ENCODE measurements around the gene MRPS12.
A peak's percentile ranks its signal among the peaks of the same experiment; 100 is the strongest.
"Not testable (repeated sequence)": the region's sequence is repeated elsewhere in the genome, so short reads cannot be mapped to it uniquely, and the experiment has no call there.

MRPS12 gene

DNA sequence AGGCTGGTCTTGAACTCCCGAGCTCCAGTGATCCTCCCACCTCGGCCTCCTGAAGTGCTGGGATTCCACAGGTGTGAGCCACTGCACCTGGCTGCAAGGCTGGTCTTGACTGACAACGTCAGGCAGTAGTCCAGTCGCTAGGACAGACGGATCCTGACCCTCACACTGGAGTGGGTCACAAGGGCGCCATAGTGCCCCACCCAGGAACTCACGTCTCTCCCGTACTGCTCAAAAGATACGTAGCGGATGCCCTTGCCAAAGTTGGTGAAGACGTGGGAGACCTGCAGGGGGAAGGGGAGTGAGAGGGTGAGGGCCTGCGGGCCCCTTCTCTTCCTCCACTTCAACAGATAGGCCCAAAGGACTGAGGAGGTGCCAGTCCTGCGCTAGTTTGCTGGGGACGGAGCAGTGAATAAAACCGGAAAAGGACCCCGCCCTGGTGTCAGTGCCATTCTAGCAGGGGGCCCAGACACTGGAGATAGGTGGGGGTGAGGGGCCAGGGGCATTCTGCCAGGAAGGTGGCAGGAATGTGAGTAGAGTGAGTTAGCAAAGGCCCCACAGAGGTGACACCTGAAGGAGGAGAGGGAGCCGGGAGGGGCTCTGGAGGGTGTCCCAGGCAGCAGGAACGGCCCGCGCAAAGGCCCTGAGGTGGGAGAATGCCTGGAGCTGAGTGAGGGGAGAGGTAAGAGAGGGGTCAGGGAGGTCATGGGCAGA lies 11.9 kb downstream of the MRPS12 start:
- DNase-seq: no peak

DNA sequence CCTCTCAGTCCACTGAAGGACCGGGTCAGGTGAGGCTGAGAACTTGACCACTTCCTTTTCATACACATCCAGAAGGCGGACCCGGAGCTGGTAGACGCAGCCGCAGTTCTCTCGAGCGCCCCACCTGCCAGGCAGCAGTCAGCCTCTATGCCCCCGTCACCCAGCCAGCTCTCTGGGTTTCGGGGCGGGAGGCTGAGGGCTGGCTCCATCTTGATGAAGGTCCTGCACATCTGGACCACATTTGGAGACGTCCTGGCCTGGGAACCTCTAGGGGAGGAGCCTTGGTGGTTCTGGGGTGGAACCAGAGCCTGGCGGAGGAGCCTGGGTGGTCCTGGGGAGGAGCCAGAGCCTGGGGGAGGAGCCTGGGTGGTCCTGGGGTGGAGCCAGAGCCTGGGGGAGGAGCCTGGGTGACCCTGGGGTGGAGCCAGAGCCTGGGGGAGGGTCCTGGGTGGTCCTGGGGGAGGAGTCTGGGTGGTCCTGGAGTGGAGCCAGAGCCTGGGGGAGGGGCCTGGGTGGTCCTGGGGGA lies 14.3 kb downstream of the MRPS12 start:
- no peak for DNase-seq

DNA sequence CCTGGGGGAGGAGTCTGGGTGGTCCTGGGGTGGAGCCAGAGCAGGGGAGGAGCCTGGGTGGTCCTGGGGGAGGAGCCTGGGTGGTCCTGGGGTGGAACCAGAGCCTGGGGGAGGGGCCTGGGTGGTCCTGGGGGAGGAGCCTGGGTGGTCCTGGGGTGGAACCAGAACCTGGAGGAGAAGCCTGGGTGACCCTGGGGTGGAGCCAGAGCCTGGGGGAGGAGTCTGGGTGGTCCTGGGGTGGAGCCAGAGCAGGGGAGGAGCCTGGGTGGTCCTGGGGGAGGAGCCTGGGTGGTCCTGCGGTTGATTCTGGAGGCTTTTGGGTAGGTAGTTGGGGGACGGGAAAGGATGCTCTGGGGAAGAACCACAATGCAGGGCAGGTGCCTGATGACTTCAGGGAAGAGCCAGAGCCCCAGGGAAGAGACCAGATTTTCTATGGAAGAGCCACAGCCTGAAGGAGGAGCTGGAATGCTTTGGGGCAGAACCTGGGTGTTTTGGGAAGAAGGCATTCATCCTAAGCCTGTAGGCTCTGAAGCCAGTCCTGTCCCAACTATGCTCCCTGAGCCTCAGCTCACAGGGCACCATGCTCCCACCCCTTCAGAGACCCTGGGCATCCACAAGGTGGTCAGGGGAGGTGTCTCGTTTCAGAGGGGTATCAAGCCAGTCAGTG lies 15.0 kb downstream of the MRPS12 start:
- no peak for DNase-seq

DNA sequence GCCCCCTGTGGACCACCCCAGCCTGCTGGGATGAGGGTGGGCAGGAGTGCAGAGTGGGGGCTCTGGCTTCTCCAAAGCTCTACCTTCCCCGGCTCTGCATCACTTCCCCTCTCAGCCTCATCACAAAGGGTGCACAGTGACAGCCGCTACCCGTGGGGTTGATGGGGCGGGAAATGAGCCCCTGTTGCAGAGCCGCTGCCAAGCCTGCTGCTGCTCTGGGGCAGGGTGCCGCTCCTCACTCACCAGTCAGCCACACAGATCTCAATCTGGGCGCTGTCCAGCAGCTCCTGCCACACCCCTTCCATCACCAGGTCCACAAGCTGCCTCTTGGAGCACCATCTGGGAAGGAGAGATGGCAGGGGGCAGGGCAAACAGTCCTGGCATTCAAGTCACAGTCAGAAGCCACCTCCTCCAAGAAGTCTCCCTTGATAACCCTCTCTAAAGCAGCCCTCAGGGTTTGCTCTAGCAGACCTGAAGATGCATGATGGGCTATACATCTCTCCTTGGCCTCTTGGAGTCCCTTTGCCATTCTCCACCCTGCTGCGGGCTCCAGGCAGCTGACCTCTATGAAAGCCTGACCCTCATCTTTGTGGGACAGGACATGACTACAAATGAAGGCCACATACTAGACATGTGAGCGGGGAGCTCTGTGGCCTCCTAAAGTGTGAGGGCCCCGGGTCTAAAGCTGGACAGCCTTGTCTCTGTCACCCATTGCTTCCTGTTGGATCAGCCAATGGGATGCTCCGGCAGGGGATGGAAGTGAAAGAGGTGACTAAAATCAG lies 15.7 kb downstream of the MRPS12 start:
- no peak for DNase-seq

DNA sequence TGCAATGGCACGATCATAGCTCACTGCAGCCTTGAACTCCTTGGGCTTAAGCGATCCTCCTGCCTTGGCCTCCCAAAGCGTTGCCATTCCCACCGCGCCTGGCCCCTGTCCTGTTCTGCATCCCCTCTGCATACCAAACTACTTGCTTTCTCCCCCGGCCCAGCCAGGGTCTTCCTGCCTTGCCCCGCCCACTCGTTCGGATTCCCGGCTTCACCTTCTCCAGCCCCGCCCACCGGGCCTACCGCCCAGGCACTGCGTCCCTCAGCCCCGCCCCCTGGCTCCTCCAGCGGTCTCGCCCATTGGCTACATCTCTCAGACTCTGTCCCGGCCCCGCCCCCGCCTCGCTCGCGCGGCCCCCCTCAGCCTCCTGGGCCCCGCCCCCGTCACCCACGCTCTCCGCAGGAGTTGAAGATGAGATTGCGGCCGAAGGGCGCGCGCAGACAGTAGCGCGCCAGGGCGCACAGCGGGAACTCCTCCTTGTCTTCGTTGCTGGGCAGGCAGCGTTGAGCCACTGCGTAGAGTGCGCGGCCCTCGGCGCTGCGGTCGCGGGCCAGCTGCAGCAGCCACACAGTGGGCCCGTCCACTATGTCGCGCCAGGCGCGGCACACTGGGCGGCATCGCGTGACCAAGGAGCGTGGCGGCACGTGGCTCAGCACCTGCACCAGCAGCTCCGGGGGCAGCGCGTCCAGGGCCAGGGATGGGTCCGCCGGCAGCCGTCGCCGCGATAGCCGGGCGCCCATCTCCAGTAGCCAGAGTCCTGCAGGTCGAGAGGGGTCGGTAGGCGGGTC lies 19.0 kb downstream of the MRPS12 start:
- DNase-seq: peak; percentile 95

DNA sequence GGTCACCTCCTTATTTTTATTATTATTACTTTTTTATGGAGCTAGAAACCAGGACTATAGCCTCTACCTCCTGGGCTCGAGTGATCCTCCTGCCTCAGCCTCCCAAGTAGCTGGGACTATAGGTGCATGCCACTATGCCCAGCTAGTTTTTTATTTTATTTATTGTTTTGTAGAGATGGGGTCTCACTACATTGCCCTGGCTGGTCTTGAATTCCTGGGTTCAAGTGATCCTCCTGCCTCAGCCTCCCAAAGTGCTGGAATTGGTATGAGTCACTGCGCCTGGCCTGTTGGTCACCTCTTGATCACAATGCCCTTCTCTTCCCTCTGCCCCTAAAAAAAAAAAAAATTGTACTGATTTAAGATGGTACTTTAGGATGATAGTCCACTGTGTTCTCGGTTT lies 20.4 kb downstream of the MRPS12 start:
- no peak for DNase-seq

DNA sequence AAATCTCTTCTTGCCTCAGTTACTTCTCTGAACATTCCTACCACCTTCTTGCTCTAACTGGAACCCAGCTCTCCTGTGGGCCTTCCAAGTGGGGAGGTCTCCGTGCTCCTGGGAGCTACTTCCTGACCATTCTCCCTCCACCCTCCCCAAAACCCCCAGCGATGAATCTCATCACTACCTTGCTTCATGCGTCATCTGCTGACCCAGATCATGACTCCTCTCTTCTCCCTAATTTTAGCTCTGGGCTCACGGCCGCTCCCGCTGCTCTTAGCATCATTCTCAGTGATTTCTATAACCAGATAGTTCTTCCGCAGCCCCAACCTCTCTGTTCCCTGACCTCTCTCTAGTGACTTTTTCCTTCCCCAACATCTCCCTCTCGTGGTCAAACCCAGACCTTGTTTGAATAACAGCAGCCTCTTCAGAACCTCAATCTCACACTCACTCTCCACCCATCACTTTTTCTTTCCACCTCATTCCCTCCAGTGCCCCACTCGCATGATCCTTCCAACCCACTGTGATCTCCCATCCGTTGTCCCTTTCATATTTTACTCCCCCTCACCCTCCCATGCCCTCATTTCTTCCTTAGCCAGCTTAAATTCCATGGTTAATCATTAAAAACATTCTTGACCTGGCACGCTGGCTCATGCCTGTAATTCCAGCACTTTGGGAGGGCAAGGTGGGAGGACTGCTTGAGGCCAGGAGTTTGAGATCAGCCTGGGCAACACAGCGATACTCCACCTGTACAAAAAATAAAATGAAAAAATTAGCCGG lies 21.8 kb downstream of the MRPS12 start:
- no peak for DNase-seq

DNA sequence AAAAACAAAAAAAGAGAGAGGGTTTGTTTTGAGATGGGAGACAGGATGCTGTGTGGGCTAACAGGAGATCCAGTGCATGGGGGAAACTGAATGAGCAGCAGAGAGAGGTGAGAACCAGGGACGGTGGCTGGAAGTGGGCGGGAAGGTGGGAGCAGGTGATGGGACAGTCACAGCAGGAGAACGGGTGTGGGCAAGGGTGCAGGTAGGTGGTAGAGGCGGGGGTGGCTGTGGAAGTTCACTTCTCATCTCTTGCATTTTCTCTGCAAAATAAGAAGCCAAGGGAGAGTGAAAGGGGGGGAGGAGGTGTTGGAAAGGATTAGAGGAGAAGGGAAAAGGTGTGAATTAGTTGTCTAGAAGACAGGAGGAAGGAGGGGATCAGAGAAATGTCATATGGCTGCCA lies 22.9 kb downstream of the MRPS12 start:
- DNase-seq: no peak

DNA sequence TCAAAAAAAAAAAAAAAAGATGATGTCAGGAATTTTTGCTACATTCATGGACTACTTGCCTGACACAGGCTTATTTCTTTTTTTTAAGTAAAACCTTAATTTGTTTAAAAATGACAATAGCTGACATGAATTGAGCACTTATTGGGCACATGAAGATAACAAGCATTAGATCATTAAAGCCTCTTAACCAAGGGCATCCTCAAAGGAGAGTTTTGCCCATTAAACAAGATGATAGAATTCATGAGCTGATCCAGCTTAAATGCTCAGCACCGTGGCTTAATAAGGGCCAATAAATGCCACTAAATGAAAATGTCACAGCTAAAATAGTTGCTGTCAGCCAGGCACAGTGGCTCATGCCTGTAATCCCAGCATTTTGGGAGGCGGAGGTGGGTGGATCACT lies 25.5 kb downstream of the MRPS12 start:
- no peak for DNase-seq

DNA sequence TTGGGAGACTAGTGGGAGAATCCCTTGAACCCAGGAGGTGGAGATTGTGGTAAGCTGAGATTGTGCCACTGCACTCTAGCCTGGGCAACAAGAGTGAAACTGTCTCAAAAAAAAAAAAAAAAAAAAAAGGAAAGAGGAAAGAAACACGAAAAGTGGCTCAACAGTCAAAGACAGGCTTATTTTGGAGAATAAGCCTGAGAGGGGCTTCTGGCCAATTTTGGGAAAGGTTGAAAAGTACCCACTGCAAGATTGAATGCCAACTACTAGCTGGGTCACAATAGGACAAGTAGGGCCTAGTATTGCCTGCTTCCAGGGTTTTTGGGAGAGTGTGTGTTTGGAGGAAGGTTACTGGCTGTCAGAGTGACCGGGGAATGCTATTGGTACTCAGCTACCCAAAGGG lies 27.6 kb downstream of the MRPS12 start:
- no peak for DNase-seq

DNA sequence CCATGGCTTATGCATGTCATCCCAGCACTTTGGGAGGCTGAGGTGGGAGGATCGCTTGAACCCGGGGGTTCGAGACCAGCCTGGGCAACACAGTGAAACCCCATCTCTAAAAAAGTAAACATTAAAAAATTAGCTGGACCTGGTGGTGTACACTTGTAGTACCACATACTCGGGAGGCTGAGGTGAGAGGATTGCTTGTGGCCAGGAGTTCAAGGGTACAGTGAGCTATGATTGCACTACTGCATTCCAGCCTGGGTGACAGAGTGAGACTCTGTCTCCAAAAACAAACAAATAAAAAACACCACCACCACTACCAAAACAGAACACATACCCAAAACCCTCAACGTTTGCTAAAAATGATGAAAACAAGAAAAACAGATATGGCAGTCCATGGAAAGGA lies 28.9 kb downstream of the MRPS12 start:
- DNase-seq: no peak

DNA sequence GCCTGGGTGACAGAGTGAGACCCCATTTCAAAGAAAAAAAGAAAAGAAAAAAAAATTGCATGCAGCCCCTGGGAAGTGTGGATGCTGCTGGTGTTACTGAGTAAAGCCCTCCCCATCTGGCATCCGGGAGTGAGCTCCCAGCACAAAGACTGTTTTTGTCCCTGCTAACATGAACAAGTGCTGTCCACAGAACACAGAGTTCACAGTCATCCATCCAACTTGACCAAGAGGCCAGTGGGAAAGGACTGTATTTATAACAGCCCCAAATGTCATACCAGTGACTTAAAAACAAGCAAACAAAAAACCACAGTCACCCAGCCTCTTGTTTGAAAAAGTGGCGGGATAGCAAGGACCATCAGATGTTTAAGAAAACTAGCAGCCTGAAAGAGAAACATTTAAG lies 34.0 kb downstream of the MRPS12 start:
- DNase-seq: no peak

DNA sequence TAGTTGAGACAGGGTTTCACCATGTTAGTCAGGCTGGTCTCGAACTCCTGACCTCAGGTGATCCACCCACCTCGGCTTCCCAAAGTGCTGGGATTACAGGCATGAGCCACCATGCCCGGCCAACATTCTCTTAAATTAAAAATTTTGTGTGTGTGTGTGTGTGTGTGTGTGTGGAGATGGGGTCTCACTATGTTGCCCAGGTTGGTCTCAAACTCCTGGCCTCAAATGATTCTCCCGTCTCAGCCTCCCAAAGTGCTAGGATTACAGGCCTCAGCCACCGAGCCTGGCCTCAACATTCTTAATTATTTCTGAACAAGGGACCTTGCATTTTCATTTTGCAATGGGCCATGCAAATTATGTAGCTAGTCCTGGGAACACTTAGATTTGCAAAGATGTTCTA lies 35.4 kb downstream of the MRPS12 start:
- DNase-seq: not testable (repeated sequence)

DNA sequence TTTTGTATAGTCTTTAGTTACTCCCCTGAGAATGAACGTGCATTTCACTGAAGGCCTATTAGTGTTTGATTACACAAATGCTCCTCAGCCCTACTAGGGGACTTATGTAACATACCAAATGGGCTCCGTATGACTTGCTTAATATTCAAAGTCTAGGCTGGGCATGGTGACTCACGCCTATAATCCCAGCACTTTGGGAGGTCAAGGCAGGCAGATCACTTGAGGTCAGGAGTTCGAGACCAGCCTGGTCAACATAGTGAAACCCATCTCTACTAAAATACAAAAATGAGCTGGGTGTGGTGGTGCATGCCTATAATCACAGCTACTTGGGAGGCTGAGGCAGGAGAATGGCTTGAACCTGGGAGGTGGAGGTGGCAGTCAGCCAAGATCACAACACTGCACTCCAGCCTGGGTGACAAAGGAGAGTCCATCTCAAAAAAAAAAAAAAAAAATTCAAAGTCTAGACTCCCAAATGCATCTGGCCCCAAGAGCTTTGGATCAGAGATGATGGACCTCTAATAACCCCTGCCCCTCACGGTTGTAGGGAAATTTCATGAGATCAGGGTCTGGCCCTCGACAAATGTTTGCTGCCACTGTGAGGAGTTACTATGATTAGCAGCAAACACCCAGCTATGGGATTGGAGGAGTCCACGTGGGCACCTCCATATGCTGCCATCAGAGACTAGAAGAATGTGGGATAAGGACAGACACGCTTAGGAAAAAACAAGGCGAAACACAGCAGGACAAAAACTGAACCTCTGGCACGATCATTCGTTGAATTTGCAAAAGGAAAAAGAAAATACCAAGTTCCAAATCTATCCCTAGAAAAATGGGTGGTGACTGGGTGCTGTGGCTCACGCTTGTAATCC lies 40.2 kb downstream of the MRPS12 start:
- DNase-seq: no peak

DNA sequence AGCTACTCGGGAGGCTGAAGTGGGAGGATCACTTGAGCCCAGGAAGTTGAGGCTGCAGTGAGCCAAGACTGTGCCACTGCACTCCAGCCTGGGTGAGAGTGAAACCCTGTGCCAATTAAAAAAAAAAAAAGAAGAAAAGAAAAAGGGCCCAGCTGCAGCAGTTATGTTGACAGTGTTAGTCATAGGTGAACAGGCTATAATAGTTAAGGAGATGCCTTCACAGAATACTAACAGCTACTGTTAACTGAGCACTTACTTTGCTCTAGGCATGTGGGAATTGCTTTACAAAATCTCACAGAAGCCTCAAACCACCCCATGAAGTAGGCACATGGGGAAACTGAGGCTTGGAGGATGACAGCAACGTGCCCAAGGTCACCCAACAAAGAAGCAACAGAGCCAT lies 40.9 kb downstream of the MRPS12 start:
- DNase-seq: no peak

DNA sequence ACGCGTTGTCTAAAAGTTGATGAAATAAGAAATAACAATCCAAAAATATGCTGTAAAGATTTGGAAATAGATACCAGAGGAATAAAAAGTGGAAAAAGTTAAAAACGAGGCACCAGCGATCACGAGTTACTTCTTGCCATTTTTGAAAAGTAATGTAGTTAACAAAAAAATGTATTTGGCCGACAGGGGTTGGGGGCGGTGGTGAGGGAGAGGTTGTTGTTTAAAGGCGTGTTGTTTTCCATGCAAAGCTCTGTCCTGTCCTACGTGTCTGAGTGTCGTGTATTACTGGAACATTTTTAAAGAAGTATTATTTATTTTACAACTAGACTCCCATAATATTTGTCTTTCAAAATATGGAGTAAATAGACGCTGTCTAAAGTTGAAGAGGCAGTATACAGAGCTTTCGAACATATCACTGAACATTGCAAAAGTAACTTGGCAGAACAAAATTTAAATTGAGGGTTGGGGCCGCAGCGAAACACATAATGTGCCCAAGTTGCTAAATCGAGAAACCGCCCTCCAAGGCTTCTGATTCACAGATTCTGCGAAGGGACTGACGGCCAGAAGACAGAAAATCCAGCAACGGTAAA lies 44.0 kb downstream of the MRPS12 start:
- no peak for DNase-seq

DNA sequence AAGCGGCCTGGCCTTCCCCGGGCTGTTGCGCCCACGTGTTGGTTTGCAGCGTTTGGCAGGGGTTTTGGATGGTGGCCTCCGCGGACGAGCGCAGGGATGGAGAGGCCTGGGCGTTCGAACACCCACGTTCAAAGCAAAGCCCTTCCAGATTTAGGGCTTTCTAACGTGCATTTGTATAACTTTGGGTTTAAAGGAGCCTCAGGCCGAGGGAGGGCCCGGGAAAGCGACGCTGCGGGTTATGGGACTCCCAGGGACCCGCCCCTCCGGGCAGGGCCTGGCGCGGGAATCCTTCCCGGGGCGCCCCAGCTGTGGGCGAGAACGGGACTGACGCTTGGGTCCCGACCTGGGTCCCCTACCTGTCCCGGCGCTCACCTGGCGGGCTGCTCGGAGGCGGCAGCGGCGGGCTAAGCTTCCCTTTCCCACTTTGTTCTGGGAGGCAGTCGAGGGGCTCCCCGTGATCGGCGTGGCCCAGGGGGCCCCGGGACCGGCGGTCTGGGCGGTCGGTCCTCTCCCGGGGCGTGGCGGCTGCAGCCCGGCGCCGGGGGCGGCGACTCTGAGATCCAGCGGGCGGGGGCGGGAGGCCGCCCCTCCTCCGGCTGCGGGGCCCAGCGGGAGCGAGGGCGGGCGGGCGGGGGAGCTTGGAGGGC lies 44.6 kb downstream of the MRPS12 start, which contains the start of gene FBXO17:
TSS of gene FBXO17 (minus strand) at position 529 of the 647 bp plus-strand sequence. CDS start 25,423 bp downstream, outside the sequence.
- DNase-seq: no peak

DNA sequence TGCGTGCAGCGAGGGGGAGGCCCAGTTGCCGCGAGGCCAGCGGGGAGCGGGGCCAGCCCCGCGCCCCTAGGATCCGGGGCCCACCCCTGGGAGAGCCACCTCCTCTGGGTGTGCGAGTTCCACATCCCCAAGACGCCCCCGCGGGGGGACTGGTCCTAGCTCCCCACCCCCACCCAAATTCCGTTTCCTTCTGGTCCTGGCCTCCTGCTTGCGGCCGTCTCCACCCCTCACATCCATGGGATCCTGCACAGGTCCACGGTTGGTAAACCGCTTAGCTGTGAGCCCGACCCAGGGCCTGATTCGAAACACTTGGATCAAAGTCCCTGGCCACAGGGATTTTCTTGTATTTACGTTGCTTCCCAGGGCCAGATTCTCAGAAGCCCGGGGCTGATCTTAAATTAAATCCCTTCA lies 45.1 kb downstream of the MRPS12 start:
- no peak for DNase-seq

DNA sequence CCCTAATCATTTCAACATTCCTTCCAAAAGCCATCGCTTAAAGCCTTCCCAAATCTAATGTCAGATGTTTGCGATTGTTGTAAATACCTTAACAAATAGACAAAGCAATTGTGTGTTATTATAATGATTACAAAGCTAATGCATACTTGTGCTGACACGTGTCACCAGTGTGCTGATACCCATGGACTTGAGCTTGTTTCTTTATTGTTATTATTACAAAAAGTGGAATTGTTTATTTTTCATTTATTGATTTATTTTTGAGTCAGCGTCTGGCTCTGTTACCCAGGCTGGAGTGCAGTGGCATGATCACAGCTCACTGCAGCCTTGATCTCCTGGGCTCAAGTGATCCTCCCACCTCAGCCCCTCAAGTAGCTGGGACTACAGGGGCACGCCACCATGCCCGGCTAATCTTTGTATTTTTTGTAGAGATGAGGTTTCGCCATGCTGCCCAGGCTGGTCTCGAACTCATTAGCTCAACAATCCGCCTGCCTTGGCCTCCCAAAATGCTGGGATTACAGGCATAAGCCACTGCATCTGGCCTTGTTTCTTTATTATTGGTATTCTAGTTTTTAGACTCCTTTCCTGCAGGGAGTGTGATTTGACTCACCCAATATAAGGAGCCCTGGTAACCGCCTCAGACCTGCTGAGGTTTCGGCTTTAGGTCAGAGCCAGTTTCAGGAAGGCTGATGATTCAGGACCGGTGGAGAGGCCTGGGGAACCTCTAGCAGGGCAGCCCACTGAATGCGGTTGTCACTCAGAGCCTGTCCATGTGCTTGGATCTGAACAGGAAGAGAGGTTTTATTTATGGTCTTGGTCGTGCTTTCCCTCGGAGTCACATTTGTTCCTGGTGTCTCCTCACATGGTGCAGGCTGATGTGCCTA lies 46.9 kb downstream of the MRPS12 start:
- no peak for DNase-seq

All from NCI-H1048 (cell line).